HG03095 (cell line): ENCODE data around the gene MAGI1.
"Not testable (repeated sequence)": the region's sequence is repeated elsewhere in the genome, so short reads cannot be mapped to it uniquely, and the experiment has no call there.

Experiments
- ATAC-seq: cut with Tn5 transposase; IDR thresholded peaks from one replicate; pipeline ENCODE4 v1.9.1; 2021; ENCODE audit warnings: moderate library complexity; ENCODE audit not compliant: unreplicated experiment

MAGI1 gene

GRCh38 chr3:66041116-66041515, 2.4 kb upstream of the MAGI1 start:
- no peak for ATAC-seq

GRCh38 chr3:66039590-66039887, 821 bp upstream of the MAGI1 start:
- no peak for ATAC-seq

- ATAC-seq: peak; percentile 22
Measured at GRCh38 chr3:66038384-66038725, 363 bp downstream of the MAGI1 start.

GRCh38 chr3:66037986-66038369, 740 bp downstream of the MAGI1 start:
- no peak for ATAC-seq

GRCh38 chr3:66037330-66037985, 1.3 kb downstream of the MAGI1 start:
- ATAC-seq: no peak

GRCh38 chr3:66036586-66037148, 2.1 kb downstream of the MAGI1 start:
- ATAC-seq: no peak

GRCh38 chr3:66035763-66036477, 2.8 kb downstream of the MAGI1 start:
- ATAC-seq: no peak

- ATAC-seq: no peak
Measured at GRCh38 chr3:66033241-66034138, 5.2 kb downstream of the MAGI1 start.

- ATAC-seq: no peak
Measured at GRCh38 chr3:66031102-66031698, 7.5 kb downstream of the MAGI1 start.

- no peak for ATAC-seq
Measured at GRCh38 chr3:66029443-66029842, 9.3 kb downstream of the MAGI1 start.

GRCh38 chr3:66029014-66029413, 9.7 kb downstream of the MAGI1 start:
- ATAC-seq: no peak

- ATAC-seq: no peak
Measured at GRCh38 chr3:66028457-66028856, 10.3 kb downstream of the MAGI1 start.

- not testable (repeated sequence) for ATAC-seq
Measured at GRCh38 chr3:66027099-66027498, 11.6 kb downstream of the MAGI1 start.

GRCh38 chr3:66023738-66024385, 14.9 kb downstream of the MAGI1 start:
- ATAC-seq: no peak

GRCh38 chr3:66023229-66023628, 15.5 kb downstream of the MAGI1 start:
- ATAC-seq: no peak

GRCh38 chr3:66021731-66022131, 17.0 kb downstream of the MAGI1 start:
- ATAC-seq: no peak

- ATAC-seq: no peak
Measured at GRCh38 chr3:66019896-66020295, 18.8 kb downstream of the MAGI1 start.

- ATAC-seq: no peak
Measured at GRCh38 chr3:66018057-66019033, 20.4 kb downstream of the MAGI1 start.

GRCh38 chr3:66017591-66017990, 21.1 kb downstream of the MAGI1 start:
- ATAC-seq: no peak

- no peak for ATAC-seq
Measured at GRCh38 chr3:66017084-66017483, 21.6 kb downstream of the MAGI1 start.
